H9 (cell line): ENCODE measurements around the gene PM20D1. TPM values are rescaled to one million over a fixed set of nuclear protein-coding genes. Genes with fewer than 3 reads are reported as not detected.
"Not testable (repeated sequence)": the region's sequence is repeated elsewhere in the genome, so short reads cannot be mapped to it uniquely, and the experiment has no call there.

Source experiments
- DNase-seq: peaks from one replicate; pipeline ENCODE4 v3.0.0-alpha.2; 2017
- H2AFZ ChIP-seq: one replicate; pipeline ENCODE4 v1.6.1; 2013; ENCODE audit warnings: mild to moderate bottlenecking, low read length, control low read depth, moderate library complexity
- H2AK5ac ChIP-seq: 2 replicates; pipeline ENCODE4 v1.6.1; 2013; ENCODE audit warnings: low read length, control low read depth, mixed read lengths; ENCODE audit not compliant: insufficient read length
- H2BK120ac ChIP-seq: one replicate; pipeline ENCODE4 v1.6.1; 2013; ENCODE audit warnings: low read depth, mild to moderate bottlenecking, low read length, control low read depth, inconsistent platforms; ENCODE audit not compliant: poor library complexity, severe bottlenecking
- H2BK12ac ChIP-seq: 2 replicates; pipeline ENCODE4 v1.6.1; 2013; ENCODE audit warnings: low read length, control low read depth, mixed read lengths, low read depth; ENCODE audit not compliant: insufficient read length
- H2BK15ac ChIP-seq: 2 replicates; pipeline ENCODE4 v1.6.1; 2013; ENCODE audit warnings: low read depth, low read length, control low read depth
- H2BK20ac ChIP-seq: one replicate; pipeline ENCODE4 v1.6.1; 2013; ENCODE audit warnings: low read depth, mild to moderate bottlenecking, low read length, control low read depth, inconsistent platforms; ENCODE audit not compliant: poor library complexity, severe bottlenecking
- H2BK5ac ChIP-seq: 2 replicates; pipeline ENCODE4 v1.6.1; 2013; ENCODE audit warnings: low read length, control low read depth, mixed read lengths; ENCODE audit not compliant: insufficient read length
- H3K14ac ChIP-seq: 2 replicates; pipeline ENCODE4 v1.6.1; 2013; ENCODE audit warnings: low read length, control low read depth; ENCODE audit not compliant: insufficient read depth
- H3K18ac ChIP-seq: 2 replicates; pipeline ENCODE4 v1.6.1; 2013; ENCODE audit warnings: low read depth, mild to moderate bottlenecking, mixed read lengths, low read length, control low read depth; ENCODE audit not compliant: insufficient read length
- H3K23ac ChIP-seq: 2 replicates; pipeline ENCODE4 v1.6.1; 2013; ENCODE audit warnings: low read length, control low read depth, mixed read lengths, low read depth; ENCODE audit not compliant: insufficient read length
- H3K23me2 ChIP-seq: 2 replicates; pipeline ENCODE4 v1.6.1; 2013; ENCODE audit warnings: low read depth, mild to moderate bottlenecking, mixed read lengths, low read length, control low read depth; ENCODE audit not compliant: insufficient read length, poor library complexity, severe bottlenecking
- H3K27ac ChIP-seq: 2 replicates; pipeline ENCODE4 v1.5.1; 2013; ENCODE audit warnings: low read length, control low read depth, mixed read lengths, low read depth; ENCODE audit not compliant: insufficient read length
- H3K27me3 ChIP-seq: 2 replicates; pipeline ENCODE4 v1.6.1; 2013; ENCODE audit warnings: low read length, control low read depth, inconsistent platforms; ENCODE audit not compliant: insufficient read depth
- H3K4ac ChIP-seq: 2 replicates; pipeline ENCODE4 v1.6.1; 2013; ENCODE audit warnings: low read depth, mild to moderate bottlenecking, control low read depth, inconsistent platforms, low read length, moderate library complexity
- H3K4me1 ChIP-seq: 2 replicates; pipeline ENCODE4 v1.6.1; 2013; ENCODE audit warnings: low read length, control low read depth, inconsistent platforms; ENCODE audit not compliant: insufficient read depth
- H3K4me2 ChIP-seq: 2 replicates; pipeline ENCODE4 v1.6.1; 2013; ENCODE audit warnings: low read length, control low read depth, mixed read lengths; ENCODE audit not compliant: insufficient read length, insufficient read depth
- H3K56ac ChIP-seq: 2 replicates; pipeline ENCODE4 v1.6.1; 2013; ENCODE audit warnings: low read depth, mild to moderate bottlenecking, mixed read lengths, low read length, control low read depth; ENCODE audit not compliant: insufficient read length
- H3K79me1 ChIP-seq: 2 replicates; pipeline ENCODE4 v1.6.1; 2013; ENCODE audit warnings: low read depth, mild to moderate bottlenecking, moderate library complexity, low read length, control low read depth, inconsistent platforms; ENCODE audit not compliant: insufficient read depth, poor library complexity, severe bottlenecking
- H3K79me2 ChIP-seq: 2 replicates; pipeline ENCODE4 v1.6.1; 2013; ENCODE audit warnings: low read length, control low read depth, inconsistent platforms; ENCODE audit not compliant: insufficient read depth
- H3K9ac ChIP-seq: 2 replicates; pipeline ENCODE4 v1.6.1; 2013; ENCODE audit warnings: low read length, control low read depth, mixed read lengths; ENCODE audit not compliant: insufficient read length; ENCODE audit errors: extremely low read depth
- H3K9me3 ChIP-seq: one replicate; pipeline ENCODE4 v1.6.1; 2013; ENCODE audit warnings: low read depth, low read length, inconsistent platforms; ENCODE audit not compliant: control insufficient read depth
- H3T11ph ChIP-seq: one replicate; pipeline ENCODE4 v1.6.1; 2013; ENCODE audit warnings: mild to moderate bottlenecking, low read length, control low read depth, inconsistent platforms
- H4K20me1 ChIP-seq: one replicate; pipeline ENCODE4 v1.6.1; 2013; ENCODE audit not compliant: control insufficient read depth, insufficient read length, insufficient read depth
- H4K5ac ChIP-seq: 2 replicates; pipeline ENCODE4 v1.6.1; 2013; ENCODE audit warnings: low read depth, mild to moderate bottlenecking, mixed read lengths, low read length, control low read depth; ENCODE audit not compliant: insufficient read length
- H4K8ac ChIP-seq: replicated peaks from 2 replicates; pipeline ENCODE4 v1.6.1; 2013; ENCODE audit warnings: low read length, control low read depth, mixed read lengths, low read depth; ENCODE audit not compliant: insufficient read length
- H4K91ac ChIP-seq: 2 replicates; pipeline ENCODE4 v1.6.1; 2013; ENCODE audit warnings: low read depth, mild to moderate bottlenecking, moderate library complexity, mixed read lengths, low read length, control low read depth; ENCODE audit not compliant: insufficient read length
- H3K27ac Mint-ChIP-seq, 3 experiments: 2 replicates in 2 of 3; 3 replicates in 1 of 3; pipeline ENCODE4 v1.8.0; 2020 to 2021; ENCODE audit warnings: mixed read lengths in 3 of 3, mild to moderate bottlenecking in 1 of 3, moderate library complexity in 1 of 3
- H3K27me3 Mint-ChIP-seq: 2 replicates; pipeline ENCODE4 v1.8.0; 2021; ENCODE audit warnings: low read depth, mild to moderate bottlenecking, moderate library complexity, mixed read lengths
- H3K36me3 Mint-ChIP-seq, 3 experiments: 2 replicates in 2 of 3; 3 replicates in 1 of 3; pipeline ENCODE4 v1.8.0; 2020 to 2021; ENCODE audit warnings: low read depth in 3 of 3, mixed read lengths in 3 of 3; ENCODE audit not compliant: insufficient read depth in 1 of 3
- H3K4me1 Mint-ChIP-seq, 2 experiments: 2 replicates each; pipeline ENCODE4 v1.8.0; 2020; ENCODE audit warnings: mixed read lengths in 2 of 2
- H3K4me3 Mint-ChIP-seq, 2 experiments: 2 replicates in 1 of 2; 3 replicates in 1 of 2; pipeline ENCODE4 v1.8.0; 2020 to 2021; ENCODE audit warnings: mild to moderate bottlenecking in 2 of 2, mixed read lengths in 2 of 2, moderate library complexity in 1 of 2
- H3K9me3 Mint-ChIP-seq, 2 experiments: 2 replicates in 1 of 2; 3 replicates in 1 of 2; pipeline ENCODE4 v1.8.0; 2020; ENCODE audit warnings: mild to moderate bottlenecking in 2 of 2, mixed read lengths in 2 of 2, moderate library complexity in 1 of 2
- WGBS: extraction: QIAGEN DNeasy Blood & Tissue Kit; methylation state at CpG from one replicate; pipeline ENCODE4 v1.1.7; 2013; ENCODE audit warnings: missing lambda C conversion rate, low lambda C conversion rate, mixed read lengths; ENCODE audit not compliant: insufficient read length; ENCODE audit errors: extremely low coverage; 5-methylcytosine and 5-hydroxymethylcytosine counted together
- total RNA-seq: library from RNA; stranded (reverse); gene quantifications from 2 replicates; pipeline ENCODE4 v1.2.1, GENCODE V29; 2021

PM20D1 gene
- total RNA-seq, 1 experiment from 2014 or later: not detected

DNA sequence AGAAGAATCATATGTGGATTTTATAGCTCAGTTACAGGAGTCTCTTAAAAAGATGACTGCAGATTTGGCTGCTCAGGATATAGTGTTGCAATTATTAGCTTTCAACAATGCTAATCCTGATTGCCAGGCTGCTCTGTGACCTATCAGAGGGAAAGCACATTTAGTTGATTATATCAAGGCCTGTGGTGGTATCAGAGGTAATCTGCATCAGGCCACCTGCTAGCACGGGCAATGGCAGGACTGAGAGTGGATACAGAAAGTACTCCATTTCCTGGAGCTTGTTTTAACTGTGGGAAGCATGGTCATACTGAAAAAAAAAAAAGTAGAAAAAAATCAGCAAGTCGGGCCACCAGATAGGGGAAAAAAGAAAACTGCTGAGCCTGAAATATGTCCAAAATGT, 42.2 kb upstream of the PM20D1 start:
- H2AFZ ChIP-seq, H2BK12ac ChIP-seq, H2BK5ac ChIP-seq, H3K4me3 Mint-ChIP-seq, H3K56ac ChIP-seq, H3K9ac ChIP-seq, H4K8ac ChIP-seq, H2BK15ac ChIP-seq, H3K4ac ChIP-seq, H3K27ac Mint-ChIP-seq, H2BK20ac ChIP-seq, H3K23ac ChIP-seq, H4K20me1 ChIP-seq, H3K27ac ChIP-seq, H2AK5ac ChIP-seq, H3K4me1 ChIP-seq, H3K79me1 ChIP-seq, H3K18ac ChIP-seq, DNase-seq, H2BK120ac ChIP-seq, H4K5ac ChIP-seq, H3K9me3 ChIP-seq, H3K4me2 ChIP-seq, H3K27me3 ChIP-seq, H4K91ac ChIP-seq, H3K27me3 Mint-ChIP-seq, H3K79me2 ChIP-seq, H3K23me2 ChIP-seq, H3K14ac ChIP-seq, H3T11ph ChIP-seq: not testable (repeated sequence)
- H3K9me3 Mint-ChIP-seq: peaks cover 46 to 55% of the 10 kb centered on the region in 2 experiments
- no CpG with 5 or more reads among the region's 2 CpGs for WGBS
- peaks cover 9 to 11% of the 10 kb centered on the region in 2 experiments for H3K4me1 Mint-ChIP-seq
- peaks cover 60 to 67% (median 63%) of the 10 kb centered on the region in 3 experiments for H3K36me3 Mint-ChIP-seq

- not testable (repeated sequence) for H3K4me3 Mint-ChIP-seq, H3K9me3 ChIP-seq, H2BK120ac ChIP-seq
These were observed 41.5 kb upstream of the PM20D1 start for GRCh38 chr1:205891481-205891880.

More at GRCh38 chr1:205891481-205891880, 41.5 kb upstream of the PM20D1 start:
- not testable (repeated sequence) for H2AK5ac ChIP-seq, H3K56ac ChIP-seq, H3K27ac ChIP-seq, H3K27me3 Mint-ChIP-seq, H3K14ac ChIP-seq, H4K91ac ChIP-seq, H3K27me3 ChIP-seq, H4K20me1 ChIP-seq, H4K8ac ChIP-seq, H2BK20ac ChIP-seq, H3K27ac Mint-ChIP-seq, H2AFZ ChIP-seq, H4K5ac ChIP-seq, H3K79me2 ChIP-seq, H3K4ac ChIP-seq, H3K23me2 ChIP-seq, H3K4me2 ChIP-seq, H3K23ac ChIP-seq, H3K9ac ChIP-seq, H3K79me1 ChIP-seq, H3K4me1 ChIP-seq, H2BK5ac ChIP-seq, H2BK15ac ChIP-seq, H2BK12ac ChIP-seq, DNase-seq, H3K18ac ChIP-seq, H3T11ph ChIP-seq
- peaks cover 55 to 60% (median 56%) of the 10 kb centered on the region in 3 experiments for H3K36me3 Mint-ChIP-seq
- WGBS: no CpG with 5 or more reads among the region's 2 CpGs
- H3K9me3 Mint-ChIP-seq: peaks cover 39 to 48% of the 10 kb centered on the region in 2 experiments
- peaks cover 9 to 11% of the 10 kb centered on the region in 2 experiments for H3K4me1 Mint-ChIP-seq
